H7 (cell line): ENCODE results near the gene CFTR. TPM values are rescaled to one million over a fixed set of nuclear protein-coding genes. Genes with fewer than 3 reads are reported as not detected.

Source experiments
- DNase-seq: peaks from one replicate; pipeline ENCODE4 v3.0.0; 2012
- H3K27me3 ChIP-seq: 2 replicates; pipeline ENCODE4 v1.6.0; 2011; ENCODE audit warnings: mild to moderate bottlenecking, low read length; ENCODE audit not compliant: control insufficient read depth, insufficient read depth
- H3K36me3 ChIP-seq: replicated peaks from 2 replicates; pipeline ENCODE4 v1.5.1; 2011; ENCODE audit warnings: low read length; ENCODE audit not compliant: control insufficient read depth, insufficient read depth
- H3K4me3 ChIP-seq: 2 replicates; pipeline ENCODE4 v1.5.1; 2011; ENCODE audit warnings: low read depth, mild to moderate bottlenecking, control low read depth, low read length, moderate library complexity; ENCODE audit not compliant: insufficient read depth
- total RNA-seq: library from RNA; depleted of rRNA; stranded (reverse); fragments of >200 nt; shearing (Covaris generic); gene quantifications from 2 replicates; pipeline ENCODE4 v1.2.3, GENCODE V29; 2014

The CFTR gene
- total RNA-seq, 1 experiment from 2014 or later = 0.17 TPM

DNA sequence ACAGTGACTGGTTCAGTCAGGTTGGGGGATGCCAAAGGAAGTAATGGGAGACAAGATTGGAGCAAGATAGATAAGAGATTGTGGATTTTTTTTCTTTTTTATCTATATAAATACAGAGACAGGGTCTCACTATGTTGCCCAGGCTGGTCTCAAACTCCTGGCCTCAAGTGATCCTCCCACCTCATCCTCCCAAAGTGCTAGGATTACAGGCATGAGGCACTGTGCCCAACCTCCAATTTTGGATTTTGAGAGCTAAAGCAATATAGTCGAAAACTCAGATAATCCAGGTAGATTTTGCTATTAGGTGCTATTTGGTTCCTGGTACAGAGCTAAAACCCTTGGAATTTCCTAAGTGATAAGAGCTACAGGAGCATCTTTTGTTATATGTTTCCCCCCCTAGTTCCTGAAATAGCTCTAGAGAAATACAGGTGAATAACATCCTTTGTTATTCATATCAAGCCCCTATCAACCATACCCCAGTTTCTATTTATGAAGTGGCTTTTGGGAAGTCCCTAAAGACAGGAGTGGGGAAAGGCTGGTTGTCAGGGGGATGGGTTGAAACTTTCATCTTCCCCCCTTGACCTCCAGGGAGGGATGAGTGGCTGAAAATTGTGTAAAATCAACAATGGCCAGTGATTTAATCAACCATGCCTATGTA lies 151.2 kb downstream of the CFTR start:
- Histone ChIP-seq H3K27me3 (no peaks in the 10 kb centered on the region), H3K4me3 (no peak overlapping the region), H3K36me3 (no peaks in the 10 kb centered on the region)
- DNase-seq = peak; percentile 1

DNA sequence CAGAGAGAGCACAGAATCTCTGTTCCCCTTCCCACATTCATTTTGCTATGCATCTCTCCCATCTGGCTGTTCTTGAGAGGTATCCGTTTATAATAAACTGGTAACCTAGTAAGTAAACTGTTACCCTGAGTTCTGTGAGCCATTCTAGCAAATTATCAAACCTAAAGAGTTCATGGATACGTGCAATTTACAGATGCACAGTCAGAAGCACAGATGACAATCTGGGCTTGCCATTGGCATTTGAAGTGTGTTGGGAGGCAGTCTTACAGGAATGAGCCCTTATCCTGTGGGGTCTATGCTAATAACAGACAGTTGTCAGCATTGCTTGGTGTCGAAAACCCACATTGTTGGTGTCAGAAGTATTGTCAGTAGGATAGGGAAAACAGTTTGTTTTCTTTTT lies 151.8 kb downstream of the CFTR start:
- H3K36me3 ChIP-seq = no peaks in the 10 kb centered on the region
- DNase-seq = no peak
- H3K27me3 ChIP-seq = no peaks in the 10 kb centered on the region
- H3K4me3 ChIP-seq = no peak overlapping the region

DNA sequence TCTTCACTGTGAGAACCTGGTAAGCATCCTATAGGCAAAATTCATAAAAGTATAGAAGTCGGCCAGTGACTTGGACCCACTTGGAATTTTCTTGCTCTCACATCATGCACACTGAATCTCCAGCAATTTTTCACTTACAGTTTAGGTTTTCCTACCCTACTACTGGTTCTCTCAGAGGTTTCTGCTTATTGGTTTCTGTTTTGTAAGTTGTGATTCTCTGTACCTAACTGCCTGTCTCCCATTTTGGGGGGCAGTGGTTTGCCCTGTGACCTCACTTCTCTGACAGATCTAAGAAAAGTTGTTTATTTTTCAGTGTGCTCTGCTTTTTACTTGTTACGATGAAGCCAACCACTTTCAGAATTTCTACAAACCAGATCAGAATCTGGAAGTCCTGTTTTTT lies 158.1 kb downstream of the CFTR start:
- Histone ChIP-seq H3K4me3 (no peak overlapping the region), H3K27me3 (no peaks in the 10 kb centered on the region), H3K36me3 (no peaks in the 10 kb centered on the region)
- DNase-seq = no peak

DNA sequence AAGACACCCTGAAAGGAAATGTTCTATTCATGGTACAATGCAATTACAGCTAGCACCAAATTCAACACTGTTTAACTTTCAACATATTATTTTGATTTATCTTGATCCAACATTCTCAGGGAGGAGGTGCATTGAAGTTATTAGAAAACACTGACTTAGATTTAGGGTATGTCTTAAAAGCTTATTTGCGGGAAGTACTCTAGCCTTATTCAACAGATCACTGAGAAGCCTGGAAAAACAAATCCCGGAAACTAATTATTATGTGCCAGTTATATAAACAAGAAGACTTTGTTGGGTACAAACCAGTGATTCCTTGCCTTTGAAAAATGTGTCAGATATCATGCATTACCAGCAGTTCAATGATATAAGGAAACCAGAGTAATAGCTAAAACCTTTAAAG lies 160.1 kb downstream of the CFTR start:
- H3K4me3 ChIP-seq = no peak overlapping the region
- no peaks in the 10 kb centered on the region for H3K36me3 ChIP-seq
- no peak for DNase-seq
- no peaks in the 10 kb centered on the region for H3K27me3 ChIP-seq

GRCh38 chr7:117640465-117640864 lies 160.6 kb downstream of the CFTR start:
- no peak for DNase-seq
- Histone ChIP-seq H3K36me3 (no peaks in the 10 kb centered on the region), H3K27me3 (no peaks in the 10 kb centered on the region), H3K4me3 (no peak overlapping the region)

GRCh38 chr7:117645481-117646165 lies 165.8 kb downstream of the CFTR start:
- Histone ChIP-seq H3K27me3 (no peaks in the 10 kb centered on the region), H3K36me3 (no peaks in the 10 kb centered on the region), H3K4me3 (no peak overlapping the region)
- no peak for DNase-seq

DNA sequence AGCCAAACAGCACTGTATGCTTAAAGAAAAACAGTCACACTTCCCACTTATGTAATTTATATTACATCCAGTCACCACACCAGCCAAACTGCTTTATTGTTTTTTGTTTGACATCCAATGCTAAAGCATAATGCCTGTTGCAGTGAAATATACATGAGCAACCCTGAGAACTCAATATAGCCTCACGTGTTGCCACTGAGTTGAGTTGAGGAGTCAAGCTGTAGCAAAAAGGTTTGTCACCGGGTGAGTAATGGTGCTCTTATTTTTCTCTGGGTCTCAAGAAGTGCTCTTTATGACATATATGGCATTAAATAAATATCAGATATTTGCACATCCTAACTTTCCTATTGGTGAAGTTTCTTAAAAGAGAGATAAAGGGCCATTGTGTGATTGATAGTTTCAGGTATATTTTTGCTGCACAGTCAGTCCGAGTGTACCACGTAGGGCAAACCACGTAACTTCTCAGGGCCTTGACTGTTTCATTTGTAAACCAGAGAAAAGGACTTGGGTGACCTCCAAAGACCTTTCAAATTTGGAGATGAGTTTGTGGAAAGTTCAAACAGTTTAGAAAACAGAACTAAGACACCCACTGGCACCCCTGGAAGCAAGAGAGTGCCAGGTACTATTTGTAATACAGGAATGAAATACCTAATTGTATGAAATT lies 168.5 kb downstream of the CFTR start:
- Histone ChIP-seq H3K36me3 (no peaks in the 10 kb centered on the region), H3K4me3 (no peak overlapping the region), H3K27me3 (no peaks in the 10 kb centered on the region)
- no peak for DNase-seq

GRCh38 chr7:117652943-117653680 lies 173.3 kb downstream of the CFTR start:
- Histone ChIP-seq H3K4me3 (no peak overlapping the region), H3K36me3 (no peaks in the 10 kb centered on the region), H3K27me3 (no peaks in the 10 kb centered on the region)
- DNase-seq = no peak

DNA sequence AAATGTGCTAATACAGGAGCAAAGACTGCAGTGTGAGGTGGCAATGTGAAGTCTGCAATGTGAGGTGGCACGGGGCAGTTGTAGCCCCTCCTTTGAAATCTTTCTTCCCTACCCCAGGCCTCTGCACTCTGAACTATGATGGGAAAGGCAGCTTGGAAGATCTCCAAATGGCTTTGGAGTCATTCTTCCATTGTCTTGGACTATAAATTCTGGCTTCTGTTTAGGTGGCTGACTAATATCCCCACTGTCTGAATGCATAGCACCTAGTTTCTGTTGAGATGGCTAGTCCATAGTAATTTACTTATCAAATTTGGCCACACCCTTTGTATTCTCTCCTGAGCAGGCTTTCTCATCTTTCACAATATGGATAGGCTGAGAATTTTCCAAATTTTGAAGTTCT lies 175.0 kb downstream of the CFTR start:
- no peak overlapping the region for H3K4me3 ChIP-seq
- no peaks in the 10 kb centered on the region for H3K36me3 ChIP-seq
- no peaks in the 10 kb centered on the region for H3K27me3 ChIP-seq
- DNase-seq = no peak

GRCh38 chr7:117656806-117657205 lies 177.0 kb downstream of the CFTR start:
- H3K27me3 ChIP-seq = no peaks in the 10 kb centered on the region
- no peak overlapping the region for H3K4me3 ChIP-seq
- DNase-seq = no peak
- no peaks in the 10 kb centered on the region for H3K36me3 ChIP-seq

- Histone ChIP-seq H3K4me3 (no peak overlapping the region), H3K27me3 (no peaks in the 10 kb centered on the region), H3K36me3 (no peaks in the 10 kb centered on the region)
- no peak for DNase-seq
These were observed 179.7 kb downstream of the CFTR start for GRCh38 chr7:117659531-117660011.

- Histone ChIP-seq H3K4me3 (no peak overlapping the region), H3K36me3 (no peaks in the 10 kb centered on the region), H3K27me3 (no peaks in the 10 kb centered on the region)
- no peak for DNase-seq
These were observed 181.5 kb downstream of the CFTR start for GRCh38 chr7:117661328-117661727.

- no peaks in the 10 kb centered on the region for H3K36me3 ChIP-seq
- H3K4me3 ChIP-seq = no peak overlapping the region
- H3K27me3 ChIP-seq = no peaks in the 10 kb centered on the region
- DNase-seq = no peak
These were observed 184.2 kb downstream of the CFTR start for GRCh38 chr7:117664047-117664446.

DNA sequence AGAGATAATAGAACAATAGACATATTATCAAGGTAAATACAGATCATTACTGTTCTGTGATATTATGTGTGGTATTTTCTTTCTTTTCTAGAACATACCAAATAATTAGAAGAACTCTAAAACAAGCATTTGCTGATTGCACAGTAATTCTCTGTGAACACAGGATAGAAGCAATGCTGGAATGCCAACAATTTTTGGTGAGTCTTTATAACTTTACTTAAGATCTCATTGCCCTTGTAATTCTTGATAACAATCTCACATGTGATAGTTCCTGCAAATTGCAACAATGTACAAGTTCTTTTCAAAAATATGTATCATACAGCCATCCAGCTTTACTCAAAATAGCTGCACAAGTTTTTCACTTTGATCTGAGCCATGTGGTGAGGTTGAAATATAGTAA lies 185.5 kb downstream of the CFTR start:
- no peaks in the 10 kb centered on the region for H3K27me3 ChIP-seq
- H3K36me3 ChIP-seq = no peaks in the 10 kb centered on the region
- no peak for DNase-seq
- no peak overlapping the region for H3K4me3 ChIP-seq
